ENCODE data around the gene PDSS2. TPM values are rescaled to one million over a fixed set of nuclear protein-coding genes. Genes with fewer than 3 reads are reported as not detected.

PDSS2 gene
- total and polyA plus RNA-seq, 7 donors: 9.4 to 18.5 (median 11.1) TPM

DNA sequence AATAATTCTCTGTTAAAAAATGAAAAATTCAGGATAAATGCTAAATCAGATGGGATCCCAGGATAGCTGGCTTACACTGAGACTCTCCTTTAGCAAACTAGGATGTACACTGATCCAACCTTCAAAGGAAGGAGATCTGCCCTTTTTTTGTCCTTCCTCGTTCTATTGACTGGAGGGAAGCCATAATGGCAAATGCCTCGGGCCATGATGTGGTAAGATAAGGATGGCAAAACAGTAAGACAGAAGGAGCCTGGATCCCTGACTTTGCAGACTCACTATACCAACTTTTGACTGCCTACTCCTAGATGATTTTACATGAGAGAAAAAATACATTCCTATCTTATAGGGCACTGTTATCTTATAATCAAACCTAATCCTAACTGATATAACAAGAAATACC is 187.1 kb downstream of the PDSS2 start:
- 68 to 88% methylated on average over 2 of the region's 2 CpGs for WGBS, 2 donors
- no peaks in the 10 kb centered on the region for H3K4me1 ChIP-seq
- intact Hi-C loops (cut with DNase I): no loop called here
- TF ChIP-seq EP300 (IDR thresholded peaks at IDR 0.05): no peak
- no peak for TF ChIP-seq POLR2A (IDR thresholded peaks at IDR 0.05)
- TF ChIP-seq, protein P1, sequence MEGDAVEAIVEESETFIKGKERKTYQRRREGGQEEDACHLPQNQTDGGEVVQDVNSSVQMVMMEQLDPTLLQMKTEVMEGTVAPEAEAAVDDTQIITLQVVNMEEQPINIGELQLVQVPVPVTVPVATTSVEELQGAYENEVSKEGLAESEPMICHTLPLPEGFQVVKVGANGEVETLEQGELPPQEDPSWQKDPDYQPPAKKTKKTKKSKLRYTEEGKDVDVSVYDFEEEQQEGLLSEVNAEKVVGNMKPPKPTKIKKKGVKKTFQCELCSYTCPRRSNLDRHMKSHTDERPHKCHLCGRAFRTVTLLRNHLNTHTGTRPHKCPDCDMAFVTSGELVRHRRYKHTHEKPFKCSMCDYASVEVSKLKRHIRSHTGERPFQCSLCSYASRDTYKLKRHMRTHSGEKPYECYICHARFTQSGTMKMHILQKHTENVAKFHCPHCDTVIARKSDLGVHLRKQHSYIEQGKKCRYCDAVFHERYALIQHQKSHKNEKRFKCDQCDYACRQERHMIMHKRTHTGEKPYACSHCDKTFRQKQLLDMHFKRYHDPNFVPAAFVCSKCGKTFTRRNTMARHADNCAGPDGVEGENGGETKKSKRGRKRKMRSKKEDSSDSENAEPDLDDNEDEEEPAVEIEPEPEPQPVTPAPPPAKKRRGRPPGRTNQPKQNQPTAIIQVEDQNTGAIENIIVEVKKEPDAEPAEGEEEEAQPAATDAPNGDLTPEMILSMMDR (IDR thresholded peaks at IDR 0.05): no peak
- TF ChIP-seq POLR2AphosphoS5 (IDR thresholded peaks at IDR 0.05): no peak
- H3K36me3 ChIP-seq: peaks cover 0 to 5% (median 0%) of the 10 kb centered on the region in 4 donors
- H3K27me3 ChIP-seq: no peaks in the 10 kb centered on the region
- no peak for DNase-seq
- H3K9me3 ChIP-seq: no peaks in the 10 kb centered on the region
- H3K4me3 ChIP-seq: no peak overlapping the region
- no peak overlapping the region for H3K27ac ChIP-seq

DNA sequence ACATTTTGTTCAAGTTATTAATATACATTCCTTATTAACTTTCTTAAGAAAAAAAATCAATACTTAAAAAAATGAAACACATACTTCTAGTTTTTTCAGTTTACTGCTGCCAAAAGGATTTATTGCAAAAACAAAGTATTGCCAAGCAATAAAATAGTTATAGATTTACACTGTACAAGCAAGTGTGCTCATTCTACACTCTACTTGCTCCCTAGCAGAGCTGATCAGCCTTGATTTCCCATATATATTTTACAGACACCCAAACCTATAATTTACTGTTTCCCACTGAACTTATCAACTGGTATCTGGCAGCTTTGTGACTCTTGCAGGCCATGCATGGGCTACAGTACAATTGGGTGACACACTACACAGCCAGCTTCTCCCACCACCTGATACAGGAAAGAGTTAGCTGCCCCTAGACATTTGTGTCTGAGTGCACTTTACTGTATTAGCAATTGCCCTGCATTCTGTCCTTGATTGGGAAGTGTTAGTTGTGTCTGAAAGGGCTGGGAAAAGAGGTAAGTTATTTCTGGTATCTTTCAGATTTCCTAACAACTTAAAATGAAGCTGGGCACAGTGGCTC is 188.1 kb downstream of the PDSS2 start:
- TF ChIP-seq, protein P1 (IDR thresholded peaks at IDR 0.05): no peak
- TF ChIP-seq EP300 (IDR thresholded peaks at IDR 0.05): no peak
- no peak for TF ChIP-seq POLR2AphosphoS5 (IDR thresholded peaks at IDR 0.05)
- TF ChIP-seq POLR2A (IDR thresholded peaks at IDR 0.05): no peak
- Histone ChIP-seq H3K27me3 (no peaks in the 10 kb centered on the region), H3K27ac (no peak overlapping the region), H3K9me3 (no peaks in the 10 kb centered on the region), H3K36me3 (peaks cover 0 to 5% (median 0%) of the 10 kb centered on the region in 4 donors), H3K4me3 (no peak overlapping the region), H3K4me1 (no peaks in the 10 kb centered on the region)
- no peak for DNase-seq
- intact Hi-C loops (cut with DNase I): no loop called here

DNA sequence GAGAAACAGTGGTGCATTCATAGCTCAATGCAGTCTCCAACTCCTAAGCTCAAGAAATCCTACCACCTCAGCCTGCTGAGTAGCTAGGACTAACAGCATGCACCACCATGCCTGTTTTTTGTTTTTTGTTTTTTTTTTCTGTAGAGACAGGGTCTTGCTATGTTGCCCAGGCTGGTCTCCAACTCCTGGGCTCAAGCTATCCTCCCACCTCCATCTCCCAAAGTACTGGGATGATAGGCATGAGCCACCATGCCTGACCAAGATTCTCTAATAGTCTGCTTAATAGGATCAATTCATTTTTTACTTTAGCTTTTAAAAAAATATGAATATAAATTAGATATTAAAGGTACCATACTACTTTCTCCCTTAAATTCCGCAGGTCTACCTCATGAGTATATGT is 191.7 kb downstream of the PDSS2 start:
- Histone ChIP-seq H3K27me3 (no peaks in the 10 kb centered on the region), H3K27ac (no peak overlapping the region), H3K4me1 (no peaks in the 10 kb centered on the region), H3K9me3 (no peaks in the 10 kb centered on the region), H3K4me3 (no peak overlapping the region), H3K36me3 (no peaks in the 10 kb centered on the region)
- intact Hi-C loops (cut with DNase I): no loop called here
- 92 to 97% methylated on average over 1 of the region's 1 CpG for WGBS, 2 donors
- TF ChIP-seq POLR2A (IDR thresholded peaks at IDR 0.05) (no peak), EP300 (IDR thresholded peaks at IDR 0.05) (no peak), POLR2AphosphoS5 (IDR thresholded peaks at IDR 0.05) (no peak)
- TF ChIP-seq, protein P1 (IDR thresholded peaks at IDR 0.05): no peak
- no peak for DNase-seq

DNA sequence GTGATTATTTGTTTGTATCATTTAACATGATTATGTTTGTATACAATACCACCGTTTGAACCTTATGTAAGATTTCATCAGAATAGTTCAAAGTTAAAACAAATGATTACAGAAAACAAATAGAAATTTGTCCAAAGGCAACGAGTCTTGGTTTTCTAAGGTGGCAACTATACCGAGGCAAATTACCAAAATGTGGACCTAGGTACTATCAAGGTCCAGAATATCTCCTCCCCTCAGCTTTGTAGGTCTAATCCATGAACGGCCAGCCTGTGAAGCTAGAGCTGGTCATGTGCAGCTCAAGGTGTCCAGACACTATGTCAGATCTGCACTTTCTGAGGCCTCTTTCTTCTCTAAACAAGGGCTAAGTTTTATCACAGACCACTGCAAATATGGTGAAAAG is 192.4 kb downstream of the PDSS2 start:
- Histone ChIP-seq H3K27me3 (no peaks in the 10 kb centered on the region), H3K36me3 (no peaks in the 10 kb centered on the region), H3K4me3 (no peak overlapping the region), H3K4me1 (no peaks in the 10 kb centered on the region), H3K9me3 (no peaks in the 10 kb centered on the region), H3K27ac (no peak overlapping the region)
- TF ChIP-seq, protein P1 (IDR thresholded peaks at IDR 0.05): no peak
- TF ChIP-seq POLR2AphosphoS5 (IDR thresholded peaks at IDR 0.05): no peak
- TF ChIP-seq EP300 (IDR thresholded peaks at IDR 0.05): no peak
- intact Hi-C loops (cut with DNase I): no loop called here
- DNase-seq: no peak
- WGBS, 2 donors: 61 to 79% methylated on average over 4 of the region's 4 CpGs

DNA sequence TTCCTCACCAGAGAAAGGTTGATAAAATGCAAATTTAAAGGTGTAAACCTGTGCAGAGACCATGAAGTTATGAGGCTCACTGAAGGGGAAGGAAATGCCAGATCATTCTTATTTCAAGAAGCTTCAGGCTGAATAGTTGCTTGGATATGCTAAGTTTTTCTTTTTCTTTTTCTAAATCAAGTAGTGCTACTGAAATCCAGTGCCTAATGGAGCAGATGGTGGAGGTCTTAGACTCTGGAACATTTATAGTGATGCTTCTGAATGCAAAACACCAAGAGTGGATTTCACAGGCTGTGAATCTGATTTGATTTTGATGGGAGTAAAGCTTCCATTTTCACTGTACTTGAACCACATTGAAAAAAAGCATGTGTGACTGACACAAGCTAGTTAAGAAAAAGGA is 192.8 kb downstream of the PDSS2 start:
- Histone ChIP-seq H3K9me3 (no peaks in the 10 kb centered on the region), H3K27me3 (no peaks in the 10 kb centered on the region), H3K4me1 (no peaks in the 10 kb centered on the region), H3K4me3 (no peak overlapping the region), H3K27ac (no peak overlapping the region), H3K36me3 (no peaks in the 10 kb centered on the region)
- no peak for TF ChIP-seq EP300 (IDR thresholded peaks at IDR 0.05)
- no peak for TF ChIP-seq POLR2AphosphoS5 (IDR thresholded peaks at IDR 0.05)
- TF ChIP-seq, protein P1 (IDR thresholded peaks at IDR 0.05): no peak
- TF ChIP-seq POLR2A (IDR thresholded peaks at IDR 0.05): no peak
- intact Hi-C loops (cut with DNase I): no loop called here
- DNase-seq: no peak
